SK-N-MC (cell line): ENCODE measurements around the gene IKBKE.

Experiments used
- DNase-seq: peaks from one replicate; pipeline ENCODE4 v3.0.0-alpha.2; 2011; ENCODE audit warnings: low read depth, low spot score
- H3K27ac ChIP-seq: fragments of 200-600 bp; sonication (generic); 2 replicates; pipeline ENCODE4 v1.5.1; 2016; ENCODE audit warnings: mixed run types
- H3K36me3 ChIP-seq: fragments of 200-600 bp; sonication (generic); 2 replicates; pipeline ENCODE4 v1.6.1; 2017; ENCODE audit warnings: antibody characterized with exemption, low read length, mixed read lengths; ENCODE audit not compliant: insufficient read depth
- H3K4me3 ChIP-seq: fragments of 200-600 bp; sonication (generic); 2 replicates; pipeline ENCODE4 v1.5.1; 2016
- H3K9ac ChIP-seq: fragments of 200-600 bp; sonication (generic); 2 replicates; pipeline ENCODE4 v1.8.0; 2017; ENCODE audit warnings: mixed run types, mixed read lengths; ENCODE audit not compliant: insufficient read length
- H3K9me3 ChIP-seq: fragments of 200-600 bp; sonication (generic); 2 replicates; pipeline ENCODE4 v1.6.1; 2017; ENCODE audit warnings: low read depth, mild to moderate bottlenecking, antibody characterized with exemption, low read length, moderate library complexity, mixed read lengths
- EZH2 ChIP-seq: fragments of 200-600 bp; sonication (generic); IDR thresholded peaks from one replicate; pipeline ENCODE4 v1.6.1; 2017; ENCODE audit warnings: antibody characterized with exemption
- FOXP2 ChIP-seq: optimal IDR thresholded peaks from 2 replicates; pipeline ENCODE3; 2011; ENCODE audit warnings: mild to moderate bottlenecking, moderate library complexity; ENCODE audit not compliant: insufficient read depth; ENCODE audit errors: extremely low read length, control extremely low read depth
- POLR2AphosphoS5 ChIP-seq: IDR thresholded peaks from 2 replicates; pipeline ENCODE4 v1.6.1; 2012; ENCODE audit warnings: mild to moderate bottlenecking, low read depth, low read length, borderline replicate concordance

Gene IKBKE

DNA sequence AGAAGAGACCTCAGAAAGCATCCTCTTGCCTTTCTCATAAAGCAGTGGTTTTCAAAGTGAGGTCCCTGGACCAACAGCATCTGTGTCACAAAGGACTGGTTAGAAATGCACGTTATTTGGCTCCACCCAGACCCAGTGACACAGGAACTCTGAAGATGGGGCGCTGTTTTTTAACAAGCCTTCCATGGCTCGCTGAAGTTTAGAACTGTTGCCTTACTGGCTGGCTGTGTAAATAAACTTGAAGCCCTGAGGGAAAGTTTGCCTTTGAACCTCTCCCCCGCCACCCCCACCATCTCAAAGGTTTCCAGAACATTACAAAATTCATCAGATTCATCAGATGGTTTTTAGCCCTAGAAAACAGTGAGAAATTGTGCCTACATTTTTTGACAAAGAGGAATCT is 21.8 kb upstream of the IKBKE start:
- no peak for TF ChIP-seq FOXP2
- no peak for TF ChIP-seq EZH2
- no peak for TF ChIP-seq POLR2AphosphoS5
- peaks cover 10% of the 10 kb centered on the region; the same call in 1 of the 2 replicates for H3K36me3 ChIP-seq
- H3K27ac ChIP-seq: no peak overlapping the region
- no peaks in the 10 kb centered on the region for H3K9me3 ChIP-seq
- no peak for DNase-seq
- no peak overlapping the region for H3K4me3 ChIP-seq
- H3K9ac ChIP-seq: no peak overlapping the region

GRCh38 chr1:206449565-206449964 is 20.7 kb upstream of the IKBKE start:
- TF ChIP-seq FOXP2 (no peak), EZH2 (no peak), POLR2AphosphoS5 (no peak)
- H3K9ac ChIP-seq: no peak overlapping the region
- no peak overlapping the region for H3K4me3 ChIP-seq
- no peak overlapping the region for H3K27ac ChIP-seq
- H3K36me3 ChIP-seq: peaks cover 10% of the 10 kb centered on the region; the same call in 1 of the 2 replicates
- DNase-seq: no peak
- H3K9me3 ChIP-seq: no peaks in the 10 kb centered on the region

DNA sequence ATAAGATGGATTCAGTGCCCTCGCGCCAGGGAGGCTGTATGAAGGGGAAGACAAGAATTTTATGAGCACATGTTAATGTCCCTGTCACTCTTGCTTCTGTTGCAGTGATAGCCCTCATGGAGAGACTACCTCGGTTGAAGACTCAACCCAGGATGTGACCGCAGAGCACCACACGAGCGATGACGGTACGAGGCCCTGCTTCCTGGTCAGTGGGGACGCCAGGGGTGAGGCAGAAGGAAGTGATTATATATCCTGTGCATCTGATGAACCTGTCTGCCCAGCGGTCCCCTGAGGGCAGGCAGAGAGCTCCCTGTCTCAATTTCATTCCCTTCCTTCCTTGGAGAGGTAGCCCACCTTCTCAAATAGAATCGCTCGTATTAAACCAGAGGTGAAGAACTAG is 20.0 kb upstream of the IKBKE start:
- peaks cover 10% of the 10 kb centered on the region; the same call in 1 of the 2 replicates for H3K36me3 ChIP-seq
- DNase-seq: no peak

DNA sequence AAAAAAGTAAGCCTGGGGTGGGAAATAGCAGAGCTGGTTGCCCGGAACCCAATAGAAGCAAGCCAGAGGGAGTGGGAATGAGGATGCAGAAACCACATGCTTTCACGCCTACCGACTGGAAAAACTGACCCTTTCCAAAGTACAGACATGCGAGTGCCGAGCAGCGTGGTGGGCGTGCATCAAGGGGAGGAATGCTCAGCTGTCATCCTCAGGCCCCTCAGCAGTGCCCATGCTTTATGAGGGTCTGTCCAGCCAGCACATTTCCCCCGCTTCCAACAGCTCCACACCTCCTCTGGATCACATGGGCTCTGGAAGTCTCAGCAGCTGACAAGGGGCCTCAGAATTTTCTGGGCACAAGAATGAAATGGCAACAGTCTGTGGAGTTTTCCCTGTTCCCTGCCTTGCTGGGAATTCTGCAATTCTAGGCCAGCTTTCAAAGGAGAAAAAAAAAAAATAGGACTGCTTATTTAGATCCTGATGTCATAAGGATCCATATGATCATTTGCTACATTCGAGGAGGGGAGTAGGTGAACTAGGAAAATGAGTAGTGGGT is 19.1 kb upstream of the IKBKE start:
- TF ChIP-seq POLR2AphosphoS5: no peak
- no peak for TF ChIP-seq EZH2
- no peak for TF ChIP-seq FOXP2
- no peak for DNase-seq
- no peaks in the 10 kb centered on the region for H3K9me3 ChIP-seq
- H3K9ac ChIP-seq: no peak overlapping the region
- no peak overlapping the region for H3K4me3 ChIP-seq
- H3K36me3 ChIP-seq: peaks cover 5% of the 10 kb centered on the region; the same call in 1 of the 2 replicates
- no peak overlapping the region for H3K27ac ChIP-seq

More for the DNA sequence above, 20.0 kb upstream of the IKBKE start:
- H3K27ac ChIP-seq: no peak overlapping the region
- no peak overlapping the region for H3K4me3 ChIP-seq
- TF ChIP-seq FOXP2 (no peak), EZH2 (no peak), POLR2AphosphoS5 (no peak)
- no peak overlapping the region for H3K9ac ChIP-seq
- no peaks in the 10 kb centered on the region for H3K9me3 ChIP-seq

GRCh38 chr1:206453111-206453510 is 17.2 kb upstream of the IKBKE start:
- Histone ChIP-seq H3K36me3 (peaks cover 5% of the 10 kb centered on the region; the same call in 1 of the 2 replicates), H3K4me3 (no peak overlapping the region), H3K9ac (no peak overlapping the region), H3K9me3 (no peaks in the 10 kb centered on the region), H3K27ac (no peak overlapping the region)
- TF ChIP-seq POLR2AphosphoS5 (no peak), FOXP2 (no peak), EZH2 (no peak)
- no peak for DNase-seq

GRCh38 chr1:206455289-206455665 is 15.0 kb upstream of the IKBKE start:
- Histone ChIP-seq H3K9me3 (no peaks in the 10 kb centered on the region), H3K4me3 (no peak overlapping the region), H3K27ac (no peak overlapping the region), H3K36me3 (peaks cover 9% of the 10 kb centered on the region; the same call in 1 of the 2 replicates), H3K9ac (no peak overlapping the region)
- TF ChIP-seq POLR2AphosphoS5 (no peak), EZH2 (no peak), FOXP2 (no peak)
- DNase-seq: no peak

- no peak overlapping the region for H3K4me3 ChIP-seq
- peaks cover 6% of the 10 kb centered on the region; the same call in 1 of the 2 replicates for H3K36me3 ChIP-seq
- no peak overlapping the region for H3K9ac ChIP-seq
- TF ChIP-seq FOXP2 (no peak), POLR2AphosphoS5 (0 out of 2 replicates have a peak, but pooled peaks have one; percentile 23), EZH2 (no peak)
- no peaks in the 10 kb centered on the region for H3K9me3 ChIP-seq
- peak; percentile 26 for DNase-seq
- H3K27ac ChIP-seq: no peak overlapping the region
Observed at GRCh38 chr1:206455666-206456344, 14.5 kb upstream of the IKBKE start.

GRCh38 chr1:206456577-206457370 is 13.5 kb upstream of the IKBKE start:
- Histone ChIP-seq H3K27ac (no peak overlapping the region), H3K4me3 (no peak overlapping the region), H3K36me3 (peaks cover 6% of the 10 kb centered on the region; the same call in 1 of the 2 replicates), H3K9ac (no peak overlapping the region), H3K9me3 (no peaks in the 10 kb centered on the region)
- DNase-seq: no peak
- TF ChIP-seq FOXP2 (no peak), POLR2AphosphoS5 (no peak), EZH2 (no peak)
